OCI-LY3 (cell line): ENCODE results near the gene SIRT1.
A peak's percentile ranks its signal among the peaks of the same experiment; 100 is the strongest.

Experiments
- H2AFZ ChIP-seq: fragments of 200-600, 300-600 bp; shearing (Covaris generic); 2 replicates; pipeline ENCODE4 v1.6.0; 2014; ENCODE audit warnings: antibody characterized with exemption, low read depth, low read length
- H3K27ac ChIP-seq: fragments of 200-600, 300-600 bp; sonication (generic); 2 replicates; pipeline ENCODE4 v1.5.1; 2014; ENCODE audit warnings: mild to moderate bottlenecking, low read length, moderate library complexity, mixed read lengths
- H3K27me3 ChIP-seq: fragments of 200-600, 300-600 bp; sonication (generic); 2 replicates; pipeline ENCODE4 v1.6.1; 2014; ENCODE audit warnings: low read depth, low read length, mixed read lengths
- H3K36me3 ChIP-seq: fragments of 200-600, 300-600 bp; sonication (generic); replicated peaks from 2 replicates; pipeline ENCODE3; 2014; ENCODE audit warnings: low read depth, low read length, mixed read lengths
- H3K4me1 ChIP-seq: fragments of 300-600, 200-600 bp; sonication (generic); 2 replicates; pipeline ENCODE4 v1.6.1; 2014; ENCODE audit warnings: low read length, mixed read lengths
- H3K4me2 ChIP-seq: fragments of 200-600, 300-600 bp; sonication (generic); 2 replicates; pipeline ENCODE4 v1.6.1; 2014; ENCODE audit warnings: low read length, mixed read lengths
- H3K4me3 ChIP-seq: fragments of 300-600, 200-600 bp; sonication (generic); 2 replicates; pipeline ENCODE4 v1.5.1; 2014; ENCODE audit warnings: antibody characterized with exemption, mild to moderate bottlenecking, low read length, moderate library complexity
- H3K79me2 ChIP-seq: fragments of 300-600, 200-600 bp; shearing (Covaris generic); 2 replicates; pipeline ENCODE4 v1.6.1; 2014; ENCODE audit warnings: mild to moderate bottlenecking, low read length, mixed read lengths
- H3K9ac ChIP-seq: fragments of 300-600, 200-600 bp; shearing (Covaris generic); 2 replicates; pipeline ENCODE4 v1.6.0; 2014; ENCODE audit warnings: mild to moderate bottlenecking, low read length, moderate library complexity
- H3K9me3 ChIP-seq: fragments of 200-600, 300-600 bp; shearing (Covaris generic); 2 replicates; pipeline ENCODE4 v1.6.1; 2014; ENCODE audit warnings: low read length, mixed read lengths; ENCODE audit not compliant: insufficient read depth
- H4K20me1 ChIP-seq: fragments of 200-600, 300-600 bp; sonication (generic); 2 replicates; pipeline ENCODE4 v1.6.1; 2016; ENCODE audit warnings: low read length, mixed read lengths; ENCODE audit not compliant: insufficient read depth
- CTCF ChIP-seq: fragments of 200-600, 300-600 bp; sonication (generic); IDR thresholded peaks from 2 replicates; pipeline ENCODE4 v1.5.1; 2014; ENCODE audit warnings: antibody characterized with exemption, low read length, low read depth
- EZH2phosphoT487 ChIP-seq: fragments of 200-600 bp; shearing (Covaris generic); IDR thresholded peaks from 2 replicates; pipeline ENCODE4 v1.6.1; 2018; ENCODE audit warnings: antibody characterized with exemption, mixed run types, low read depth

SIRT1 gene

GRCh38 chr10:67853512-67853911, 30.9 kb upstream of the SIRT1 start:
- H2AFZ ChIP-seq = no peak overlapping the region
- no peaks in the 10 kb centered on the region for H3K79me2 ChIP-seq
- peaks cover 3% of the 10 kb centered on the region for H3K4me1 ChIP-seq
- no peak overlapping the region for H3K4me3 ChIP-seq
- H3K4me2 ChIP-seq = no peak overlapping the region
- H3K9ac ChIP-seq = no peak overlapping the region
- H4K20me1 ChIP-seq = no peaks in the 10 kb centered on the region
- TF ChIP-seq EZH2phosphoT487 = no peak
- H3K36me3 ChIP-seq = no peaks in the 10 kb centered on the region
- no peaks in the 10 kb centered on the region for H3K27me3 ChIP-seq
- H3K27ac ChIP-seq = no peak overlapping the region
- no peaks in the 10 kb centered on the region for H3K9me3 ChIP-seq

- Histone ChIP-seq H3K79me2 (no peaks in the 10 kb centered on the region), H4K20me1 (no peaks in the 10 kb centered on the region), H3K9me3 (no peaks in the 10 kb centered on the region), H2AFZ (no peak overlapping the region), H3K27me3 (no peaks in the 10 kb centered on the region), H3K36me3 (no peaks in the 10 kb centered on the region), H3K4me1 (peaks cover 21% of the 10 kb centered on the region), H3K9ac (no peak overlapping the region), H3K27ac (no peak overlapping the region), H3K4me3 (no peak overlapping the region), H3K4me2 (no peak overlapping the region)
- no peak for TF ChIP-seq CTCF
- no peak for TF ChIP-seq EZH2phosphoT487
These were observed 25.5 kb upstream of the SIRT1 start for GRCh38 chr10:67858971-67859370.

GRCh38 chr10:67861750-67862432, 22.6 kb upstream of the SIRT1 start:
- Histone ChIP-seq H3K4me2 (peak overlapping the region; percentile 59; the same call in 1 of the 2 replicates), H3K9ac (no peak overlapping the region), H3K27ac (no peak overlapping the region), H2AFZ (no peak overlapping the region), H3K79me2 (no peaks in the 10 kb centered on the region), H3K27me3 (no peaks in the 10 kb centered on the region), H4K20me1 (no peaks in the 10 kb centered on the region), H3K4me3 (no peak overlapping the region), H3K4me1 (peaks cover 32% of the 10 kb centered on the region), H3K9me3 (no peaks in the 10 kb centered on the region), H3K36me3 (no peaks in the 10 kb centered on the region)
- no peak for TF ChIP-seq CTCF
- TF ChIP-seq EZH2phosphoT487 = no peak

GRCh38 chr10:67863094-67863493, 21.4 kb upstream of the SIRT1 start:
- H3K4me3 ChIP-seq = no peak overlapping the region
- no peak overlapping the region for H3K9ac ChIP-seq
- peak overlapping the region; percentile 59; the same call in 1 of the 2 replicates for H3K4me2 ChIP-seq
- TF ChIP-seq EZH2phosphoT487 (no peak), CTCF (no peak)
- H3K36me3 ChIP-seq = no peaks in the 10 kb centered on the region
- no peak overlapping the region for H2AFZ ChIP-seq
- H3K9me3 ChIP-seq = no peaks in the 10 kb centered on the region
- no peaks in the 10 kb centered on the region for H4K20me1 ChIP-seq
- no peak overlapping the region for H3K27ac ChIP-seq
- no peaks in the 10 kb centered on the region for H3K27me3 ChIP-seq
- peaks cover 35% of the 10 kb centered on the region for H3K4me1 ChIP-seq
- no peaks in the 10 kb centered on the region for H3K79me2 ChIP-seq
